Neutrophil (primary cell): ENCODE results near the gene CHD9.
A peak's percentile ranks its signal among the peaks of the same experiment; 100 is the strongest.
"Not testable (repeated sequence)": the region's sequence is repeated elsewhere in the genome, so short reads cannot be mapped to it uniquely, and the experiment has no call there.

Experiments
- H3K27ac ChIP-seq: fragments of 200-600 bp; sonication (generic); 2 replicates; pipeline ENCODE4 v1.5.1; 2016; ENCODE audit warnings: mild to moderate bottlenecking, moderate library complexity
- H3K27me3 ChIP-seq: fragments of 200-600 bp; sonication (generic); 2 replicates; pipeline ENCODE4 v1.6.0; 2016; ENCODE audit warnings: mild to moderate bottlenecking
- H3K36me3 ChIP-seq: fragments of 200-600 bp; sonication (generic); 2 replicates; pipeline ENCODE4 v1.5.1; 2017
- H3K4me1 ChIP-seq, 2 experiments: fragments of 200-600 bp in 1 of 2; sonication (generic) in 1 of 2; 1 replicate in 1 of 2; 2 replicates in 1 of 2; pipeline versions ENCODE4 v1.5.1 to v1.6.1; 2013 to 2016; ENCODE audit warnings: low read depth in 1 of 2, low read length in 1 of 2, mild to moderate bottlenecking in 1 of 2, moderate library complexity in 1 of 2; ENCODE audit not compliant: control insufficient read depth in 1 of 2, insufficient read depth in 1 of 2
- H3K4me3 ChIP-seq, 2 experiments: fragments of 200-600 bp in 1 of 2; sonication (generic) in 1 of 2; 1 replicate in 1 of 2; 2 replicates in 1 of 2; pipeline ENCODE4 v1.5.1; 2013 to 2016; ENCODE audit warnings: low read depth in 1 of 2, low read length in 1 of 2, mild to moderate bottlenecking in 1 of 2, moderate library complexity in 1 of 2
- H3K9me3 ChIP-seq: fragments of 200-600 bp; sonication (generic); 2 replicates; pipeline ENCODE4 v1.5.1; 2016
- TF ChIP-seq, protein P1 (sequence below): fragments of 200-600 bp; sonication (generic); IDR thresholded peaks from 2 replicates; pipeline ENCODE4 v1.5.1; 2016; ENCODE audit warnings: antibody characterized with exemption

The CHD9 gene

DNA sequence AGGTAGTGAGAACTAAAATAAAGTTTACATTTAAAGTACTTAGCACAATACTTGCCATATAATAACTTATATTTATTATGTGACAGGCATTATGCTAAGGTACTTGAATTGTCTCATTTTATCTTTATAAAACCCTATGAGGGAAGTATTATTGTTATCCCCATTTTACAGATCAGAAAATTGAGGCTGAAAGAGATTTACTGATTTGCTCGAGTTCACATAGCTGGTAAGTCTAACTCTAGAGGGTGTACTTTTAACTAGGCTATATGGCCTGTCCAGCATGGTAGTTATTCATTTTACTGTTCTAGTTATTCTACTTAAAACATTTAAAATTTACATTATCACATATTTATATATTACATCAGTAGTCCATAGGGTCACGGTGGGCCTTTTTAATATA is 266.2 kb downstream of the CHD9 start:
- no peak overlapping the region for H3K27ac ChIP-seq
- no peaks in the 10 kb centered on the region for H3K27me3 ChIP-seq
- no peak overlapping the region for H3K4me3 ChIP-seq
- TF ChIP-seq, protein P1, sequence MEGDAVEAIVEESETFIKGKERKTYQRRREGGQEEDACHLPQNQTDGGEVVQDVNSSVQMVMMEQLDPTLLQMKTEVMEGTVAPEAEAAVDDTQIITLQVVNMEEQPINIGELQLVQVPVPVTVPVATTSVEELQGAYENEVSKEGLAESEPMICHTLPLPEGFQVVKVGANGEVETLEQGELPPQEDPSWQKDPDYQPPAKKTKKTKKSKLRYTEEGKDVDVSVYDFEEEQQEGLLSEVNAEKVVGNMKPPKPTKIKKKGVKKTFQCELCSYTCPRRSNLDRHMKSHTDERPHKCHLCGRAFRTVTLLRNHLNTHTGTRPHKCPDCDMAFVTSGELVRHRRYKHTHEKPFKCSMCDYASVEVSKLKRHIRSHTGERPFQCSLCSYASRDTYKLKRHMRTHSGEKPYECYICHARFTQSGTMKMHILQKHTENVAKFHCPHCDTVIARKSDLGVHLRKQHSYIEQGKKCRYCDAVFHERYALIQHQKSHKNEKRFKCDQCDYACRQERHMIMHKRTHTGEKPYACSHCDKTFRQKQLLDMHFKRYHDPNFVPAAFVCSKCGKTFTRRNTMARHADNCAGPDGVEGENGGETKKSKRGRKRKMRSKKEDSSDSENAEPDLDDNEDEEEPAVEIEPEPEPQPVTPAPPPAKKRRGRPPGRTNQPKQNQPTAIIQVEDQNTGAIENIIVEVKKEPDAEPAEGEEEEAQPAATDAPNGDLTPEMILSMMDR: no peak
- peaks cover 16% of the 10 kb centered on the region for H3K36me3 ChIP-seq
- no peaks in the 10 kb centered on the region for H3K4me1 ChIP-seq
- no peaks in the 10 kb centered on the region for H3K9me3 ChIP-seq

DNA sequence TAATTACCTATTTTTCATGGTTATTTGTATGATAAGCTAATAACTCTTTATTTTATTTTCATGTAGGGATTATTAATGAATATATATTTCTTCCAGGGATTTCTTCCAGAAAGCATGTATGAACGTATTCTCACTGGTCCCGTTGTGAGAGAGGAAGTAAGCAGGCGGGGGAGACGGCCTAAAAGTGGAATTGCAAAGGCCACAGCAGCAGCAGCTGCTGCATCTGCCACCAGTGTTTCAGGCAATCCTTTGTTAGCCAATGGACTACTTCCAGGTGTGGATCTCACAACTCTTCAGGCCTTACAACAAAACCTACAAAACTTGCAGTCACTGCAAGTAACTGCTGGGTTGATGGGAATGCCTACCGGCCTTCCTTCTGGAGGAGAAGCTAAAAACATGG is 269.1 kb downstream of the CHD9 start:
- TF ChIP-seq, protein P1: no peak
- H3K4me3 ChIP-seq: no peak overlapping the region
- peaks cover 0 to 8% of the 10 kb centered on the region in 2 experiments for H3K4me1 ChIP-seq
- H3K36me3 ChIP-seq: peaks cover 5% of the 10 kb centered on the region
- peak overlapping the region; percentile 40 for H3K27ac ChIP-seq
- no peaks in the 10 kb centered on the region for H3K27me3 ChIP-seq
- H3K9me3 ChIP-seq: no peaks in the 10 kb centered on the region

DNA sequence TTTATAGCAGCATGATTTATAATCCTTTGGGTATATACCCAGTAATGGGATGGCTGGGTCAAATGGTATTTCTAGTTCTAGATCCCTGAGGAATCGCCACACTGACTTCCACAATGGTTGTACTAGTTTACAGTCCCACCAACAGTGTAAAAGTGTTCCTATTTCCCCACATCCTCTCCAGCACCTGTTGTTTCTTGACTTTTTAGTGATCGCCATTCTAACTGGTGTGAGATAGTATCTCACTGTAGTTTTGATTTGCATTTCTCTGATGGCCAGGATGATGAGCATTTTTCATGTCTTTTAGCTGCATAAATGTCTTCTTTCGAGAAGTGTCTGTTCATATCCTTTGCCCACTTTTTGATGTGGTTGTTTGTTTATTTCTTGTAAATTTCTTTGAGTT is 276.2 kb downstream of the CHD9 start:
- not testable (repeated sequence) for H3K27ac ChIP-seq, H3K27me3 ChIP-seq, H3K4me3 ChIP-seq, H3K36me3 ChIP-seq, H3K4me1 ChIP-seq, H3K9me3 ChIP-seq

DNA sequence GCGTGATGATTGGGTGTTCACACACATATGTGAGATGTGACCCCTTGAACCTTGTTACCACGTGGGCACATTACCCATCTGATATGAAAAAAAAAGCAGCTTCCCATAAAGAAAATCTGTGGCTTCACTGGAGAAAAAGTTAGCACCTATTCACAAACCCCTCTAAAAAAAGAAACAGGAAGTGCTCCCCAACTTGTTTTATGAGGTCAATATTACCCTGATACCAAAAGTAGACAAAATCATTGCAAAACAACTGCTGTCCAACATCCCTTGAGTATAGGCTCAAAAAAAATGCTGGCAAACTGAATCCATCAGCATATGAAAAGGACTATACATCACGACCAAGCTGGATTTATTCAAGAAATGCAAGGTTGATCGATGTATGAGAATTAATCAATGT is 279.8 kb downstream of the CHD9 start:
- no peaks in the 10 kb centered on the region for H3K9me3 ChIP-seq
- no peaks in the 10 kb centered on the region for H3K27me3 ChIP-seq
- no peaks in the 10 kb centered on the region for H3K4me1 ChIP-seq
- TF ChIP-seq, protein P1: no peak
- H3K4me3 ChIP-seq: no peak overlapping the region
- H3K27ac ChIP-seq: no peak overlapping the region
- no peaks in the 10 kb centered on the region for H3K36me3 ChIP-seq

DNA sequence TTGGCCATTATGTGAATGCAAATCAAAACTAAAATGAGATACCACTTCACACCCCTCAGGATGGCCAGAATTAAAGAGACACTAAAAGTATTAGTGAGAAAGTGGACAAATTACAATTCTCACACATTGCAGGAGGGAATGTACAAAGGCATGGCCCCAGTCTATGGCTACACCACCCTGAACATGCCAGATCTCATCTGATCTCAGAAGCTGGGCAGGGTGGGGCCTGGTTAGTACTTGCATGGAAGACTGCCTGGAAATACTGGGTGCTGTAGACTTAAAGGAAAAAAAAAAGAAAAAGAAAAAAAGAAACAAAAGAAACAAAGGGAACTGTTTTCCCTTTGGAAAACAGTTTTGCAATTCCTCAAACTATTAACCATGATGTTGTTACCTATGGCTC is 282.5 kb downstream of the CHD9 start:
- Histone ChIP-seq H3K4me3 (no peak overlapping the region), H3K4me1 (peaks cover 0 to 2% of the 10 kb centered on the region in 2 experiments), H3K9me3 (no peaks in the 10 kb centered on the region), H3K36me3 (no peaks in the 10 kb centered on the region), H3K27ac (no peak overlapping the region), H3K27me3 (no peaks in the 10 kb centered on the region)
- TF ChIP-seq, protein P1: no peak

DNA sequence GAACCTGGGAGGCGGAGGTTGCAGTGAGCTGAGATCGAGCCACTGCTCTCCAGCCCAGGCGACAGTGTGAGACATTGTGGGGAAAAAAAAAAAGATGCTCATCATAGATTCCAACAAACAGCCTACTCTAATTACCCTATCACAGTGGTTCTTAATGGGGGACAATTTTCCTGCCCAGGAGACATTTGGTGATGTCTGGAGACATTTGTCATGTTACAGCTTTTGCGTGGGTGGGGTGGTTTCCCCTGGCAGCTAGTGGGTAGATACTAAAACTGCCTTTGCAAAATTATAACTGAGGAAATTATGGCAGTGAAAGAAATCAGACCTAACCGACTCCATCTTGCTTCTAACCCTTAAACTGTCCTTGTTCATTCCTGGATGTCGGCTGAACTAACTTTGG is 287.0 kb downstream of the CHD9 start:
- H3K4me1 ChIP-seq: peaks cover 0 to 2% of the 10 kb centered on the region in 2 experiments
- no peaks in the 10 kb centered on the region for H3K9me3 ChIP-seq
- no peak overlapping the region for H3K27ac ChIP-seq
- H3K4me3 ChIP-seq: no peak overlapping the region
- TF ChIP-seq, protein P1: no peak
- H3K27me3 ChIP-seq: no peaks in the 10 kb centered on the region
- no peaks in the 10 kb centered on the region for H3K36me3 ChIP-seq
